Measurements from ENCODE around the gene SCP2.

DNA sequence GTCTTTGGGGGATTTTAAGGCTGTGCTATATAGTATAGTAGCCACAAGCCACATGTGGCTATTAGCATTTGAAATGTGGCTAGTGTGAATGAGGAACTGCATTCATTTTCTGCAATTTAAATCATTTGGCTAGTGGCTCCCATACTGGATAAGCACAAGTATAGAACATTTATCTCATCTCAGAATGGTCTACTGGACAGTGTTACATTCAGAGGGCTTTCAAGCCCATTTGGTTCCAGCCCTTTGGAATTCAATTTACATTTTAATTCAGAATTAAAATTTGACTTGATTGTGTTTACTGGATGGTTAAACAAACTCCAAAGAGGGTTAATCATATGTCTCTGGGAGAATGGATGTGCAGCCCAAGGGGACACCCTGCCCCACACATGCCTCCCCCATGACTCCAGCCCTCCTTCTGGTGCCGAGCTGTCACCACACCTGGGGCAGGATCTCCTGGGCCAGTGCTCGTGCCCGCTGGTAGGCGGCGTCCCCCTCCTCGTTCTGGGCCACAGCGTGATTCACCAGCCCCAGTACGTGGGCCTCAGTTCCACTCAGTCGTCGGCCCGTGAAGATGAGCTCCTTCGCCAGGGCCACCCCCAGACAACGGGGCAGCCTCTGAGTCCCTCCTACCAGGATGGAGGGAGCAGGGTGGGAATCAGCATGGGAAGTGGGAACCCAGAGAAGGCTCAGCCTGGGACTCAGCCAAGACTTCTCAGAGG is 22.7 kb upstream of the SCP2 start:
- TF ChIP-seq EGR1 (IDR thresholded peaks at IDR 0.05): no peak
- TF ChIP-seq TEAD4 (IDR thresholded peaks at IDR 0.05): no peak
- TF ChIP-seq CEBPB (IDR thresholded peaks at IDR 0.05): no peak
- TF ChIP-seq YY1 (IDR thresholded peaks at IDR 0.05; ENCODE audit: low read depth): no peak
- TF ChIP-seq RAD21 (IDR thresholded peaks at IDR 0.05; ENCODE audit: low read depth): no peak
- TF ChIP-seq, protein P1, sequence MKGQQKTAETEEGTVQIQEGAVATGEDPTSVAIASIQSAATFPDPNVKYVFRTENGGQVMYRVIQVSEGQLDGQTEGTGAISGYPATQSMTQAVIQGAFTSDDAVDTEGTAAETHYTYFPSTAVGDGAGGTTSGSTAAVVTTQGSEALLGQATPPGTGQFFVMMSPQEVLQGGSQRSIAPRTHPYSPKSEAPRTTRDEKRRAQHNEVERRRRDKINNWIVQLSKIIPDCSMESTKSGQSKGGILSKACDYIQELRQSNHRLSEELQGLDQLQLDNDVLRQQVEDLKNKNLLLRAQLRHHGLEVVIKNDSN (IDR thresholded peaks at IDR 0.05): no peak
- TF ChIP-seq EP300 (IDR thresholded peaks at IDR 0.05; ENCODE audit: borderline replicate concordance): no peak
- TF ChIP-seq TCF12 (IDR thresholded peaks at IDR 0.05; ENCODE audit: low read depth): no peak
- no peak for TF ChIP-seq NFIC (IDR thresholded peaks at IDR 0.05)
- TF ChIP-seq TAF1 (IDR thresholded peaks at IDR 0.05; ENCODE audit: low read depth): no peak

Measured in Ishikawa (cell line).